Endothelial cell of umbilical vein (primary cell): ENCODE results near the gene C15orf62. TPM values are rescaled to one million over a fixed set of nuclear protein-coding genes. Genes with fewer than 3 reads are reported as not detected.

Experiments
- BruUV-seq: library from RNA; stranded (reverse); fragments of 400-500 nt; replicated peaks from 2 replicates; lab custom pipeline; 2021; lab: Mats Ljungman, UMichigan
- CTCF ChIA-PET: fragments of 300-600, 350-600 bp; sonication (Branson Sonifier 250); formaldehyde crosslinking; loops from one replicate; lab custom pipeline; 2021; ENCODE audit warnings: antibody characterized with exemption, inconsistent platforms; lab: Charles Lee
- POLR2A ChIA-PET: fragments of 300-600, 350-600 bp; sonication (Branson Sonifier 250); formaldehyde crosslinking; loops from one replicate; lab custom pipeline; 2021; ENCODE audit warnings: antibody characterized with exemption, inconsistent platforms; lab: Charles Lee
- DNase-seq: peaks from one replicate; pipeline ENCODE4 v3.0.0-alpha.2; 2011; ENCODE audit warnings: low read depth, low spot score
- FAIRE-seq: peaks from 2 replicates; lab custom pipeline; 2011; peaks lifted over from hg19 to GRCh38; lab: Jason Lieb, UNC
- H2AFZ ChIP-seq: 2 replicates; pipeline ENCODE4 v1.6.0; 2012; ENCODE audit warnings: low read depth, low read length, control low read depth, inconsistent platforms
- H3K27ac ChIP-seq: 2 replicates; pipeline ENCODE4 v1.5.1; 2011; ENCODE audit warnings: low read depth, mild to moderate bottlenecking, control low read depth, low read length, moderate library complexity; ENCODE audit not compliant: insufficient read depth
- H3K27me3 ChIP-seq, 2 experiments: 2 replicates each; pipeline versions ENCODE4 v1.6.0 to v1.6.1; 2011; ENCODE audit warnings: low read length in 2 of 2, mixed read lengths in 1 of 2; ENCODE audit not compliant: control insufficient read depth in 2 of 2, insufficient read depth in 2 of 2
- H3K36me3 ChIP-seq, 2 experiments: 2 replicates in 1 of 2; 3 replicates in 1 of 2; pipeline ENCODE4 v1.5.1; 2011; ENCODE audit warnings: low read length in 2 of 2, mild to moderate bottlenecking in 1 of 2, moderate library complexity in 1 of 2; ENCODE audit not compliant: control insufficient read depth in 2 of 2, insufficient read depth in 2 of 2; ENCODE audit errors: extremely low read depth in 1 of 2
- H3K4me1 ChIP-seq: 3 replicates; pipeline ENCODE4 v1.5.1; 2011; ENCODE audit warnings: mild to moderate bottlenecking, low read length; ENCODE audit not compliant: control insufficient read depth, insufficient read depth; ENCODE audit errors: extremely low read depth
- H3K4me2 ChIP-seq: 2 replicates; pipeline ENCODE4 v1.6.1; 2011; ENCODE audit warnings: low read length, control low read depth, mixed read lengths; ENCODE audit not compliant: insufficient read depth
- H3K4me3 ChIP-seq, 3 experiments: fragments of 200-600 bp in 1 of 3; sonication (generic), shearing (Covaris generic) in 1 of 3; replicated peaks in 1 of 3; 2 replicates each; pipeline ENCODE4 v1.5.1; 2011 to 2016; ENCODE audit warnings: control low read depth in 3 of 3, low read length in 3 of 3, mild to moderate bottlenecking in 2 of 3, inconsistent platforms in 1 of 3, low read depth in 1 of 3, moderate library complexity in 1 of 3; ENCODE audit not compliant: insufficient read depth in 1 of 3
- H3K79me2 ChIP-seq: 2 replicates; pipeline ENCODE4 v1.6.0; 2012; ENCODE audit warnings: low read length, inconsistent platforms; ENCODE audit not compliant: control insufficient read depth, insufficient read depth
- H3K9ac ChIP-seq: replicated peaks from 2 replicates; pipeline ENCODE3; 2011; ENCODE audit warnings: low read length, control low read depth; ENCODE audit not compliant: insufficient read depth; ENCODE audit errors: extremely low read depth
- H3K9me1 ChIP-seq: replicated peaks from 3 replicates; pipeline ENCODE4 v1.6.0; 2011; ENCODE audit warnings: mild to moderate bottlenecking, low read length; ENCODE audit not compliant: control insufficient read depth, insufficient read depth; ENCODE audit errors: extremely low read depth
- H3K9me3 ChIP-seq: replicated peaks from 2 replicates; pipeline ENCODE4 v1.5.1; 2012; ENCODE audit warnings: low read length, inconsistent platforms; ENCODE audit not compliant: control insufficient read depth, insufficient read depth
- H4K20me1 ChIP-seq: replicated peaks from 2 replicates; pipeline ENCODE3; 2011; ENCODE audit warnings: mild to moderate bottlenecking, low read length; ENCODE audit not compliant: control insufficient read depth, insufficient read depth; ENCODE audit errors: extremely low read depth
- EZH2 ChIP-seq: IDR thresholded peaks from 2 replicates; pipeline ENCODE4 v1.6.1; 2012; ENCODE audit warnings: borderline replicate concordance, low read depth, mild to moderate bottlenecking, moderate library complexity, low read length, inconsistent platforms; ENCODE audit not compliant: severe bottlenecking
- FOS ChIP-seq: IDR thresholded peaks from 2 replicates; pipeline ENCODE4 v1.6.1; 2011; ENCODE audit warnings: mild to moderate bottlenecking, low read length, moderate library complexity, borderline replicate concordance; ENCODE audit not compliant: insufficient read depth
- GATA2 ChIP-seq: IDR thresholded peaks from 2 replicates; pipeline ENCODE4 v1.7.0; 2011; ENCODE audit warnings: low read depth, mild to moderate bottlenecking, moderate library complexity, mixed read lengths, low read length; ENCODE audit not compliant: insufficient read length, insufficient read depth
- JUN ChIP-seq: IDR thresholded peaks from 2 replicates; pipeline ENCODE4 v1.6.1; 2011; ENCODE audit warnings: borderline replicate concordance, low read depth; ENCODE audit not compliant: insufficient read length, insufficient read depth
- MYC ChIP-seq: IDR thresholded peaks from one replicate; pipeline ENCODE4 v1.6.1; 2011; ENCODE audit warnings: mild to moderate bottlenecking, low read depth, low read length
- POLR2A ChIP-seq: IDR thresholded peaks from 2 replicates; pipeline ENCODE4 v1.6.1; 2012; ENCODE audit warnings: low read depth, mild to moderate bottlenecking, control low read depth, low read length
- POLR2AphosphoS5 ChIP-seq: IDR thresholded peaks from 2 replicates; pipeline ENCODE4 v1.6.1; 2012; ENCODE audit warnings: low read depth, mild to moderate bottlenecking, control low read depth, low read length, moderate library complexity; ENCODE audit not compliant: insufficient read depth
- dilution Hi-C: fragments of 300-500 bp; cut with MboI; formaldehyde crosslinking; loops from one replicate; pipeline ENCODE4 v1.15.0; 2019; ENCODE audit warnings: low sequenced_read_pairs; ENCODE audit not compliant: extremely low pct_ligation_motif_present
- intact Hi-C: fragments of 100-400 bp; cut with micrococcal nuclease; formaldehyde crosslinking; loops from one replicate; pipeline ENCODE4 v1.10.0; 2022
- polyA plus RNA-seq, 4 experiments: library from polyadenylated mRNA; depleted of rRNA in 3 of 4; stranded (reverse) in 3 of 4; unstranded in 1 of 4; fragments of >200 nt; gene quantifications; 2 replicates each; pipeline versions ENCODE4 v1.2.1 to v1.2.3, GENCODE V29; 2011 to 2012; ENCODE audit warnings: missing spikeins in 1 of 4
- total RNA-seq: library from RNA; stranded (reverse); gene quantifications from 2 replicates; pipeline ENCODE4 v1.2.3, GENCODE V29; 2021

C15orf62 gene
- total and polyA plus RNA-seq, 2 donors (not counting 3 experiments of a cell fraction or from before 2014, with no cell fraction given): 0.12 to 0.38 TPM

- H3K79me2 ChIP-seq: peaks cover 26% of the 10 kb centered on the region
- DNase-seq: peak; percentile 99
- intact Hi-C loops: loop anchor here (1.0 to 2.0 kb wide), 3 partner anchors 13 to 38 kb away; partner anchors contain the start of genes C15orf62, DNAJC17, RMDN3 and ZFYVE19
- FAIRE-seq: peak; percentile 98
- H3K27ac ChIP-seq: peak overlapping the region; percentile 58
- BruUV-seq: TSS peak; percentile 16
- H3K4me3 ChIP-seq: no peak overlapping the region
- no peak overlapping the region for H2AFZ ChIP-seq
- peaks cover 48% of the 10 kb centered on the region for H3K4me1 ChIP-seq
- TF ChIP-seq GATA2: peak; percentile 20
- TF ChIP-seq POLR2A: no peak
- peak; percentile 85 for TF ChIP-seq JUN
- TF ChIP-seq POLR2AphosphoS5: peak; percentile 72
- TF ChIP-seq FOS: peak; percentile 95
- TF ChIP-seq MYC: no peak
- TF ChIP-seq EZH2: no peak
- no peaks in the 10 kb centered on the region for H3K27me3 ChIP-seq
- H3K9ac ChIP-seq: peak overlapping the region; percentile 4
- no peaks in the 10 kb centered on the region for H3K36me3 ChIP-seq
- no peaks in the 10 kb centered on the region for H4K20me1 ChIP-seq
- ChIA-PET POLR2A (no interaction called here), CTCF (interaction anchor here (0.7 to 2.8 kb wide), 7 partner anchors 9 to 100 kb away, joined by 3 to 10 read pairs (median 5); partner anchors contain the start of genes DNAJC17 and ZFYVE19)
- dilution Hi-C loops: no loop called here
- H3K9me3 ChIP-seq: no peaks in the 10 kb centered on the region
- H3K4me2 ChIP-seq: peak overlapping the region; percentile 53
- no peaks in the 10 kb centered on the region for H3K9me1 ChIP-seq
These were observed 23.6 kb downstream of the C15orf62 start for GRCh38 chr15:40793216-40793989.
